Lower leg skin (tissue), 4 donors: Measurements from ENCODE around the gene TSPAN16. TPM values are rescaled to one million over a fixed set of nuclear protein-coding genes. Genes with fewer than 3 reads are reported as not detected.
"Not testable (repeated sequence)": the region's sequence is repeated elsewhere in the genome, so short reads cannot be mapped to it uniquely, and the experiment has no call there.

Experiments
- DNase-seq, 2 donors: peaks; one replicate each; pipeline ENCODE4 v3.0.0-alpha.2; 2019; ENCODE audit warnings: low spot score in 2 of 2
- H3K4me3 ChIP-seq: fragments of 200-600 bp; sonication (generic); 2 replicates; pipeline ENCODE4 v1.5.1; 2017; ENCODE audit warnings: mild to moderate bottlenecking, low read depth; ENCODE audit not compliant: poor library complexity, severe bottlenecking
- POLR2A ChIP-seq, 2 donors: fragments of 450-650 bp; IDR thresholded peaks; one replicate each; pipeline ENCODE4 v1.6.1; 2016 to 2017; ENCODE audit warnings: antibody characterized with exemption in 2 of 2, mild to moderate bottlenecking in 1 of 2, moderate library complexity in 1 of 2
- WGBS, 2 donors: methylation state at CpG; one replicate each; pipeline ENCODE4 v1.1.5; 2018; 5-methylcytosine and 5-hydroxymethylcytosine counted together
- intact Hi-C: fragments of 100-400 bp; cut with DNase I; formaldehyde crosslinking; loops from one replicate; pipeline ENCODE4 v1.15.0; 2023; ENCODE audit warnings: low total_unique reads
- total RNA-seq, 4 donors: library from RNA; depleted of rRNA; stranded (reverse); fragments of >200 nt; gene quantifications; one replicate each; pipeline ENCODE4 v1.1.0, GENCODE V29; 2016
- TF ChIP-seq, protein P1 (sequence below), 3 donors: fragments of 450-650 bp; IDR thresholded peaks; one replicate each; pipeline ENCODE4 v1.5.1; 2016; ENCODE audit warnings: antibody characterized with exemption in 3 of 3, mild to moderate bottlenecking in 3 of 3, moderate library complexity in 2 of 3

Gene TSPAN16
- total RNA-seq, 4 donors from 2014 or later = not detected

DNA sequence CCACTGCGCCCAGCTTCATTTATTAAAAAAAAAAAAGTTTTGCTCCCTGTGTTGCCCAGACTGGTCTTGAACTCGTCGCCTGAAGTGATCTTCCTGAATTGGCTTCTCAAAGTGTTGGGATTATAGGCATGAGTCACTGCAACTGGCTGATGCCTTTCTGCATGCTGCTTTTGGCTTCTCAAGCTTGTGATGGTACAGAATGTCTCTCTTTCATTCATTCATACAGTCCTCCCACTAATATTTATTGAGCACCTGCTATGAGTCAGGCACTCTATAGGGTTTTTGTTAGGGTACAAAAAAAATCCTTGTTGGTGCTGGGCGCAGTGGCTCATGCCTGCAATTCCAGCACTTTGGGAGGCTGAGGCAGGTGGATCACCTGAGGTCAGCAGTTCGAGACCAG is 9.0 kb downstream of the TSPAN16 start:
- TF ChIP-seq, protein P1, sequence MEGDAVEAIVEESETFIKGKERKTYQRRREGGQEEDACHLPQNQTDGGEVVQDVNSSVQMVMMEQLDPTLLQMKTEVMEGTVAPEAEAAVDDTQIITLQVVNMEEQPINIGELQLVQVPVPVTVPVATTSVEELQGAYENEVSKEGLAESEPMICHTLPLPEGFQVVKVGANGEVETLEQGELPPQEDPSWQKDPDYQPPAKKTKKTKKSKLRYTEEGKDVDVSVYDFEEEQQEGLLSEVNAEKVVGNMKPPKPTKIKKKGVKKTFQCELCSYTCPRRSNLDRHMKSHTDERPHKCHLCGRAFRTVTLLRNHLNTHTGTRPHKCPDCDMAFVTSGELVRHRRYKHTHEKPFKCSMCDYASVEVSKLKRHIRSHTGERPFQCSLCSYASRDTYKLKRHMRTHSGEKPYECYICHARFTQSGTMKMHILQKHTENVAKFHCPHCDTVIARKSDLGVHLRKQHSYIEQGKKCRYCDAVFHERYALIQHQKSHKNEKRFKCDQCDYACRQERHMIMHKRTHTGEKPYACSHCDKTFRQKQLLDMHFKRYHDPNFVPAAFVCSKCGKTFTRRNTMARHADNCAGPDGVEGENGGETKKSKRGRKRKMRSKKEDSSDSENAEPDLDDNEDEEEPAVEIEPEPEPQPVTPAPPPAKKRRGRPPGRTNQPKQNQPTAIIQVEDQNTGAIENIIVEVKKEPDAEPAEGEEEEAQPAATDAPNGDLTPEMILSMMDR (IDR thresholded peaks at IDR 0.05) = no peak
- no peak for TF ChIP-seq POLR2A (IDR thresholded peaks at IDR 0.05)
- intact Hi-C loops = no loop called here
- 72 to 74% methylated on average over 5 of the region's 5 CpGs for WGBS, 2 donors
- no peak overlapping the region for H3K4me3 ChIP-seq
- DNase-seq = no peak

DNA sequence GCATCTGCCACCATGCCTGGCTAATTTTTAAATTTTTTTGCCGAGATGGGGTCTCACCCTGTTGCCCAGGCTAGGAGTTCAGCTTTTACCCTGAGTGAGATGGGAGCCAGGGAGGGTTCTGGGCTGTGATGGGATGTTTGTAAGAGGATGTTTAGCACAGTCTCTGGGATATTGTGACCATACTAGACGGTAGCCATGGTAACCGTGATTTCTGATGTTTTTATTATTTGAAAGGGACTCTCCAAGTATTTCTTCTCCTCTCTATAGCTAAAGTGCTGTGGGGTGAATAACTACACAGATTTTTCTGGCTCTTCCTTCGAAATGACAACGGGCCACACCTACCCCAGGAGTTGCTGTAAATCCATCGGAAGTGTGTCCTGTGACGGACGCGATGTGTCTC is 10.4 kb downstream of the TSPAN16 start:
- intact Hi-C loops = no loop called here
- 52 to 56% methylated on average over 9 of the region's 9 CpGs for WGBS, 2 donors
- H3K4me3 ChIP-seq = no peak overlapping the region

DNA sequence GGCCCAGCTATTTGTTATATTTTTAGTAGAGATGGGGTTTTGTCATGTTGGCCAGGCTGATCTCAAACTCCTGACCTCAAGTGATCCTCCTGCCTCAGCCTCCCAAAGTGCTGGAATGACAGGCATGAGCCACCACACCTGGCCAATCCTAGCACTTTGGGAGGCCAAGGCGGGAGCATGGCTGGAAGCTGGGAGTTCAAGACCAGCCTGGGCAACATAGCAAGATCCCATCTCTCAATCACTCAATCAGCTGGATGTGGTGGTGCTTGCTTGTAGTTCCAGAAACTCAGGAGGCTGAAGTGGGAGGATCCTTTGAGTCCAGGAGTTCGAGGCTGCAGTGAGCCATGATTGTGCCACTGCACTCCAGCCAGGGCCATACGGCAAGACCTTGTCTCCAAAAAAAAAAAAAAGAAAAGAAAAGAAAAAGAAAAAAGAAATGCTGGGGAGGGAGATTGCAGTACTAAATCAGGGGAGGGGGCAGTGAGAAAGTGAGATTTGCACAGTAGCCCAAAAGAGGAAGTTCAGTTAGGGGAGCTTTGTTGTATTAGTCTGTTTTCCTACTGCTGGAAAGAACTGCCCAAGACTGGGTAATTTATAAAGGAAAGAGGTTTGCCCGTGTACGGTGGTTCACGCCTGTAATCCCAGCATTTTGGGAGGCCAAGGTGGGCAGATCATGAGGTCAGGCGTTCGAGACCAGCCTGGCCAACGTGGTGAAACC is 24.5 kb downstream of the TSPAN16 start:
- intact Hi-C loops, H3K4me3 ChIP-seq, DNase-seq: not testable (repeated sequence)
- WGBS, 2 donors = 79 to 83% methylated on average over 9 of the region's 9 CpGs

More for the DNA sequence above, 10.4 kb downstream of the TSPAN16 start:
- TF ChIP-seq POLR2A (IDR thresholded peaks at IDR 0.05) = no peak
- TF ChIP-seq, protein P1 (IDR thresholded peaks at IDR 0.05) = no peak
- no peak for DNase-seq

DNA sequence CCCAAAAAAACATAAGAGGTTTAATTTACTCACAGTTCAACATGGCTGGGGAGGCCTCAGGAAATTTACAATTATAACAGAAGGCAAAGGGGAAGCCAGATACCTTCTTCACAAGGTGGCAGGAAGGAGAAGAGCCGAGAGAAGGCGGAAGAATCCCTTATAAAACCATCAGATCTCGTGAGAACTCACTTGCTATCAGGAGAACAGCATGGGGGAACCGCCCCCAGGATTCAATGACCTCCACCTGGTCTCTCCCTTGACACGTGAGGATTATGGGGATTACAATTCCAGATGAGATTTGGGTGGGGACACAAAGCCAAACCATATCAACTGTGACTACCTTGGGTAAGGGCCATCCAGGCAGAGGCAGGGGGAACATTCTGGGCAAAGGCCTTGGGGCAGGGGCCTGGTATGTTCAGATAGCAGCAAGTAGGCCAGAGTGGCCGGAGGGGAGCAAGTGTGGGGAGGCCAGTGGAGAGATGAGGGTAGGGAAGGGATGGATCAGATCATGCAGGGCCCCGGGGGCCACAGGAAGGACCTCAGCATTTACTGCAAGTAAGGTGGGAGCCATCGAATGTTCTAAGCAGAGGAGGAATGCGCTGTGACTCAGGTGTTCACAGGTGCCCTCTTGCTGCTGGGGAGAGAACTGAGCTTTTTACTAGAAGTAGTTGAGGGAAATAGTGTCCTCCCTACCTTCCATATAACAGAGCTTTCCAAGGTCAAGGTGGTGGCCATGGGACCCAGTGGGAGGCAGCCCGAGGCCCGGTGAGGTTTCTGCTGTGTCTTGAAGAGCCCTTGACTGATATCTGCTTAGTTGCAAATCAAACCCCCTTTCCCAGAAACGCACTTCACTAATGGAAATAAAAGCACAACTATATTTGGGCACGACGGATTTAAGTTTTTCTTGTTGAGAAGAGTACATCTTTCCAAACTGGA is 25.5 kb downstream of the TSPAN16 start:
- TF ChIP-seq, protein P1 (IDR thresholded peaks at IDR 0.05) = no peak
- no peak for TF ChIP-seq POLR2A (IDR thresholded peaks at IDR 0.05)
- no peak for DNase-seq
- H3K4me3 ChIP-seq = no peak overlapping the region
- intact Hi-C loops = no loop called here
- WGBS, 2 donors = 79 to 80% methylated on average over 14 of the region's 14 CpGs

DNA sequence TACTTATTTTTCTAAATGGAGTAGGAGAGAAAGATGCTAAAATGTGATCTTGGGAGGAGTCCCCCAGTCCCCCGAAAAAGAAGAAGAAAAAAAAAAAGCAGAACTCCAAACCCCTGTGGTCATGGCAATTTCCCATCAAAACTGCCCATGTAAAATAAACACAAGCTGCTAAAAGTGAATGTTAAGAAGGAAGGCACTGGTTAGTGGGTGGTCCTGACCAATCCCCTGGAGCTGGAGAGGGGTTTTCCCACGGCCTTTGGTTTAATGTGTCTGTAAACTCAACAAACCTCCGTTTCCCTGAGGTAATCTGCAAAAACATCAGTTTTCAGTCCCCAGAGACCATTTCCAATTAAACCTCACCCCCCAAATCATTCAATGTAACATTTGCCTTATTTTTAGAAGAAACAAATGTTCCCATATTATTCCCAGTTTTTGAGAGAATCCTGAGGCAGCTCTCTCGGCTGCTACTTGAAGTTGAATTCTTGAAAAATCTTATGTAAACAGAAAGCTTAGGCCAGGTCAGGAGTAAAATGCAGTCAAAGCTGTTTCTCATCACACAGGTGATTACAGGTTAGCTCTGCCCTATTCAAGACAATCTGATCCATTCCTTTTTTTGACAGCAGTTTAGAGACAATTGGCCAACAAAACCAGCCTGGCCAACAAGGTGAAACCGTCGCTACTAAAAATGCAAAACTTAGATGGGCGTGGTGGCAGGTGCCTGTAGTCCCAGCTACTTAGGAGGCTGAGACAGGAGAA is 26.5 kb downstream of the TSPAN16 start:
- TF ChIP-seq, protein P1 (IDR thresholded peaks at IDR 0.05) = no peak
- no peak for TF ChIP-seq POLR2A (IDR thresholded peaks at IDR 0.05)
- H3K4me3 ChIP-seq = no peak overlapping the region
- no peak for DNase-seq
- 53 to 58% methylated on average over 7 of the region's 7 CpGs for WGBS, 2 donors
- intact Hi-C loops = no loop called here
